NCI-H2029 (cell line): ENCODE data around the gene ZBTB18.
"Not testable (repeated sequence)": the region's sequence is repeated elsewhere in the genome, so short reads cannot be mapped to it uniquely, and the experiment has no call there.

Experiments used
- DNase-seq: peaks from one replicate; lab custom pipeline; 2025; lab: John Stamatoyannopoulos, UW

The ZBTB18 gene

DNA sequence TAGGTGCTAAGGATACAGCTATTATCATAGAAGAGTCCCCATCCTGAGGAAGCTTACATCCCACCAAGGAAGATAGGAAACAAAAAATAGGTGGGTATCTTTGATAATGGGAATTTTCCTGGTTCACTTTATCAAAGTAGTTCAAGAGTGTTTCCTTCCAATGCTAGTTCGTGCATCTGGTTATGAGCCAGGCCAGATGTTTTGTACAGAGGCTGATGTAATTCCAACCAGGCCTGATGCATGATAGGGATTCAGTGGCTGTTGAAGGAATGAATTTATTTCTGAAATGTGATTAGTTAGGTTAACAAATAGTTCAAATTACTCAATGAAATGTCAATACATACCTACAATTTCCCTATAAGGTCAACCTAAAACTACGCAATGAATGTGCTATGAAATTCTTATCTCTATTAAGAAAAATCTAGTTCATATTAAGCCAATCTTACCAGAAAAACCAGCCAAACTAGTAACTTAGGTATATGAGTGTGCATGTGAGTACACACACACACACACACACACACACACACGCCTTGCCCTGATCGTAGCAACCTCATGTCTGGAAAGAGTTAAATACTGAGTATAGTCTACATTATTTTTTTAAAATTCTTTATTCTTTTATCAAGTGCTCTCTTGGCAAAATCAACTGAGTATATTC, 9.5 kb upstream of the ZBTB18 start:
- no peak for DNase-seq

DNA sequence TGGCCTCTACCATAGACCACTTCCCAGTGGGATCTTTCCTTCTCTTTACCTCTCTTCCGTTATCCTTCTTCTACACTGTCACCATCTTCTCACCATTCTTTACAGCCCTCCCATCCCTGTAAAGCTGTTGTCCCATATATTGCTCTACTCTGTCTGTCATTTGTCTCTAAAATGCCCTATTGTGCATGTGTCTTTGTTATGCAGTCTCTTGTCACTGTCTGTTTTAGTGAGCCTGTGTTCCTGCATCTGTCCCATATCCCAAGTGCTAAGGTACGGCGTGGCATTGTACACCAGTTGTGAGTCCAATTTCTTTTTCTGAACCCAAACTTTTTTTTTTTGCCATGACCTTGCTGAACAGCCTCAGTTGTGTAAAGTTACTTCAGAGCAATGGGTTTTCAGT, 8.8 kb upstream of the ZBTB18 start:
- no peak for DNase-seq

- no peak for DNase-seq
Measured at GRCh38 chr1:244044423-244044822, 6.7 kb upstream of the ZBTB18 start.

DNA sequence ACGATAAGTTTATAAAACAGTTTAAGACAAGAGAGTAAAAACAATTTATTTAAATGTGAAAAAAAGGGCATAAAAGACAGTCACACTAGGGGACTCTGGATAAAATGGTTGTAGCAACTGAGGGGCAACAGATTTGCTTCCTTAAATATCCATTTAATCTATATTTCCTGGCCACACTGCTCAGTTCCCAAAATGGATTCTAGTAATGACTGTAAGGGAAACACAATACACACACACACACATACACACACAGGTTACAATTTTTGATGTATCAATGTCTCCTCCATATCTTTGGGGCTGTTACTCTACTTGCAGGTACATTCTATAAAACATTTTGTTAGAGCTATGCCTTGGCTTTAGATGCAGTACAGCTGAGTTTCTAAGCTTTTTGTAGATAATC, 4.8 kb upstream of the ZBTB18 start:
- not testable (repeated sequence) for DNase-seq

- DNase-seq: no peak
Measured at GRCh38 chr1:244046907-244047611, 4.0 kb upstream of the ZBTB18 start.

GRCh38 chr1:244047621-244048255, 3.3 kb upstream of the ZBTB18 start:
- DNase-seq: no peak

DNA sequence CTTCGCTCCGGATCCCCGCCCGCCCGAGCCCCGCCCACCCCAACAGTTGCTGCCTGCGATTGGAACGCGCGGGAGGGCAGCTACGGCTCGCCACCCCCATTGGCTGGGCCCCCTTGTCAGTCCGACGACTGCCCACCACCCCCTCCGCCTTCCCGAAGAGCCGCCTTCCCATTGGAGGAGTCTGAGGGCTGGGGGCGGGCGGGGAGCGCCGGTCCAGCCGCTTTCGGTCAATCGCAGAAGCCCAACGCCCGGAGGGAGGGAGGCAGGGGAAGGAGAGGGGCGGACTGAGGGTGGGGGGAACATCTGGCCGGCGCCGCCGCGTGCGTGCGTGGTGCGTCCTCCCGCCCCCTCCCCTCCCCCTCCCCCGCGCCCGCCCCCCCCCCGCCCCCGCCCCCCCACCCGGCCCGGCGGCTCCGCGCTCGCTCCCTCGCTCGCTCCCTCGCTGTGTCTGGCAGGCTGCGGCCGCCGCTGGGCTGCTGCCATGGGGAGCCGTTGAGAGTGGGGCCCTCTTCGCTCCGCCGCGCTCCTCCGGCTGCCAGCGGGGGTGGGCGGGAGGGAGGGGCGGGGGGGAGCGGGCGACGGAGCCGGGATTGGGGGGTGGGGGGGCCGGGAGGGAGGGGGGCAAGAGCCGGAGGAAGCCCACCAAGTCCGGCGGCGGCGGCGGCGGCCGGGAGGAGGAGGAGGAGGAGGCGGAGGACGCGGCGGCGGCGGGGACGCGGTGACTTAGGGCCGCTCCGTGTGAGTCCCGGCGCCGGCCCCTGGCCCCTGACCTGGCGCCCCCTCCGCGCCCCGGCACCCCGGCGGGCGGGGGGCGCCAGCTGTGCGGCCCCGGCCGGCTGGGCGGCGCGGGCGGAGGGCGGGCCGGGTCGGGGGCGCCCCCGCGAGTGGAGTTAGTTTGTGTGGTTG, 2.6 kb upstream of the ZBTB18 start:
- peak; percentile 96 for DNase-seq

- DNase-seq: peak; percentile 4
Measured at GRCh38 chr1:244049162-244050013, 1.7 kb upstream of the ZBTB18 start.

DNA sequence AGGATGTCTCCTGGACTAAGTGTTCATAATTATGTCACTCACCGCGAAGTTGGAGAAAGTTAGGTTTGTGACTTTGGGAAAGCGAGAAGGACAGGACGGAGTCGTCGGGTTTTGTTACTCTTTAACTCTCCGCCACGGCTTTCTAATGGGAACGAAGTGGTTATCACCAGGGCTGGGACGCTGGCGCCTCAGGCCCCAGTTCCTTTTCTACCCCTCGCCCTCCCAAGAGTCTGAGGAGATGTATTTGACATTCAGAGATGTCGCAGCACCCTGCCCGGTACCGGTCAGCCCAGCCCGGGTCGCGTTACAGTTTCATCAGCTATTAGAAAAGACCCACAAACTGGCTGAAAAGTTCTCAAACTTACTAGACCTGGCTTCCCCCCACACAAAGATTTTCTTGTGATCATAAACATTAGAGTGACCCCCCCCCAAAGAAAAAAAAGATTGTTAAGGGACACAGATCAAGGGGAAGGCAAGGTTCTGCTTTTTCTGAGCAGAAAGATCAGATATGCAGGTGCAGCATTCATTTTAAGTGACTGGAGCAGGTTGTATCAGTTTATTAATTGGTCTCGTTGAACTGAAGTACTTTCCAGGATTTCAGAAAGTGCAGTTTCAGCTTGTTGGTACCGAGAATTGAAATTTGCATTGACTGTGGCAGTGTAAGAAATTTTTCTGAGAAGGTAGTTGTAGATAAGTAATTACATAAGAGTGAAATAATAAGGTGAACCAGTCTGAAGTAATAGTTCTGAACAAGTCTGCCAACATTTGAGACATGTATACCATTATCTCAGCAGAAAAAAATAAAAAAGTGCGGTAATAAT, 859 bp upstream of the ZBTB18 start:
- no peak for DNase-seq

- DNase-seq: no peak
Measured at GRCh38 chr1:244052016-244052727, 1.1 kb downstream of the ZBTB18 start.

GRCh38 chr1:244052728-244053312, 1.7 kb downstream of the ZBTB18 start:
- DNase-seq: no peak

- no peak for DNase-seq
Measured at GRCh38 chr1:244053831-244054230, 2.7 kb downstream of the ZBTB18 start.

- DNase-seq: no peak
Measured at GRCh38 chr1:244054247-244054923, 3.3 kb downstream of the ZBTB18 start.

DNA sequence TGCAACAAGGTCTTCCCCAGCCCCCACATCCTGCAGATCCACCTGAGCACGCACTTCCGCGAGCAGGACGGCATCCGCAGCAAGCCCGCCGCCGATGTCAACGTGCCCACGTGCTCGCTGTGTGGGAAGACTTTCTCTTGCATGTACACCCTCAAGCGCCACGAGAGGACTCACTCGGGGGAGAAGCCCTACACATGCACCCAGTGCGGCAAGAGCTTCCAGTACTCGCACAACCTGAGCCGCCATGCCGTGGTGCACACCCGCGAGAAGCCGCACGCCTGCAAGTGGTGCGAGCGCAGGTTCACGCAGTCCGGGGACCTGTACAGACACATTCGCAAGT, 3.8 kb downstream of the ZBTB18 start:
- DNase-seq: no peak

DNA sequence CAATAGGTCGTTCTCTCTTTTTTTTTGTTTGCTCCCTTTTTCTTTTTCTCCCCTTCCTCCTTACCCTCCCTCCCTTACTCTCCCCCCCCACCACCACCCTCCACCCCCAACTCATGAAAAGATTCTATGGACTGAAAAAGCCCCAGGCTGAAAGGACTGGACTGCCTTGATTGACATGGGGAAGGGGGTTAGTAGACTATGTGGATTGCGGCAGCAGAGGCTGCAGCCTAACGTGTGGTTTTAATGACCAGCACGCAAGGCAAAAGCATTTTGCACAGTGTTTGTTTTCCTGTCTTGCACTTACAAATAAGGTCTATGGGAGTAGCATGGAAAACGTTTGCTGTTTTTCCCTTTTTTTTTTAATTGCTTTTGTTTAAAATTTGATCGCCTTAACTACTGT, 5.5 kb downstream of the ZBTB18 start:
- DNase-seq: no peak

- no peak for DNase-seq
Measured at GRCh38 chr1:244057474-244058385, 6.6 kb downstream of the ZBTB18 start.

GRCh38 chr1:244060117-244060516, 9.0 kb downstream of the ZBTB18 start:
- DNase-seq: no peak

GRCh38 chr1:244060686-244061085, 9.6 kb downstream of the ZBTB18 start:
- no peak for DNase-seq
